Endometrial microvascular endothelial cells (primary cell): ENCODE data around the gene OSBP. TPM values are rescaled to one million over a fixed set of nuclear protein-coding genes. Genes with fewer than 3 reads are reported as not detected.
"Not testable (repeated sequence)": the region's sequence is repeated elsewhere in the genome, so short reads cannot be mapped to it uniquely, and the experiment has no call there.

ENCODE experiments used
- in situ Hi-C: cut with HindIII; loops from 2 replicates; pipeline ENCODE4 v1.10.0; 2017; ENCODE audit warnings: low sequenced_read_pairs, low pct_unique_long_range_greater_than_20kb; ENCODE audit errors: inconsistent ontology term
- total RNA-seq: library from RNA; depleted of rRNA; stranded (reverse); fragments of >200 nt; gene quantifications from one replicate; pipeline ENCODE4 v1.2.3, GENCODE V29; 2015; ENCODE audit errors: inconsistent ontology term

OSBP gene
- total RNA-seq = 19.0 TPM

- in situ Hi-C loops = no loop called here
Measured at GRCh38 chr11:59615637-59616395, at the start of gene OSBP. TSS of gene OSBP (minus strand) at chr11:59615774. CDS start at chr11:59615664, 110 bp downstream.

DNA sequence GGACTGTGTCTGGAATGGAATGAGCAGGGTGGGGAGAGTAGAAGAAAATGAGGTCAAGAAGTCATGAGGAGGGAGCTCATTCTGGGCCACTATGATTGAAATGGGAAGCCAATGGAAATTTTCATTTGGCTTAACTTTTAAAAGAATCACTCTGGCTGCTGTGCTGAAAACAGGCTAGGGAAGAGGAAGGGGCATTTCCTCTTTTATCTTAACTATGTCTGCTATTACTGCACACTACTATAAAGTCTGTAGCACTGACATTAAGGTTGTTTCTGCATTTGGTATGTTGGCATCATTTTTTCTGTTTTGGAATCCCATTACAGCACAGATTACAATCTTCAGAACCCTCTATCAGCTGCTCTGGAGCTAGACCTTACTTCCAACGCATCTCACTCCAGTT lies 45.0 kb upstream of the OSBP start:
- in situ Hi-C loops = loop anchor here (25.0 kb wide), 1 partner anchor 123 kb away; no protein-coding TSS in a partner anchor

DNA sequence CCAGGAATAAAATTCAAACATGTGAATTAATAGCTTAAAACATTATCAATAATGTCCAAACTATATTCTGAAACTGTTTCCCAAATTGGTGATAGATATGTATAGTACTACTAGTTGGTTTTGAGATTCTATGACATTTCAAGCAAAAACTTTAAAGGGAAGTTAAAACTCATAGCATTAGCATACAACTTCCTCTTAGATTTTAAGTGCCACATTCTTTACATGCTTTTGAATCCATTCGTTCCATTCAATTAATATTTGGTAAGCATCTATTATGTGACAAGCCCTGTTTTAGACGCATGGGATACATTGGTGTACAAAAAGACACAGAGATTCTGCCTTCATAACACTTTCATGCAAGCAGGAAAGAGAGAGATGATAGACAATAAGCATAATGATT lies 44.4 kb upstream of the OSBP start:
- in situ Hi-C loops = loop anchor here (25.0 kb wide), 1 partner anchor 123 kb away; no protein-coding TSS in a partner anchor

GRCh38 chr11:59658036-59658435 lies 42.5 kb upstream of the OSBP start:
- in situ Hi-C loops = loop anchor here (25.0 kb wide), 1 partner anchor 121 kb away; no protein-coding TSS in a partner anchor

GRCh38 chr11:59654893-59655292 lies 39.3 kb upstream of the OSBP start:
- in situ Hi-C loops = loop anchor here (25.0 kb wide), 1 partner anchor 118 kb away; no protein-coding TSS in a partner anchor

- in situ Hi-C loops = no loop called here
Measured at GRCh38 chr11:59647245-59647980, 31.8 kb upstream of the OSBP start.

- in situ Hi-C loops = no loop called here
Measured at GRCh38 chr11:59644528-59644927, 29.0 kb upstream of the OSBP start.

DNA sequence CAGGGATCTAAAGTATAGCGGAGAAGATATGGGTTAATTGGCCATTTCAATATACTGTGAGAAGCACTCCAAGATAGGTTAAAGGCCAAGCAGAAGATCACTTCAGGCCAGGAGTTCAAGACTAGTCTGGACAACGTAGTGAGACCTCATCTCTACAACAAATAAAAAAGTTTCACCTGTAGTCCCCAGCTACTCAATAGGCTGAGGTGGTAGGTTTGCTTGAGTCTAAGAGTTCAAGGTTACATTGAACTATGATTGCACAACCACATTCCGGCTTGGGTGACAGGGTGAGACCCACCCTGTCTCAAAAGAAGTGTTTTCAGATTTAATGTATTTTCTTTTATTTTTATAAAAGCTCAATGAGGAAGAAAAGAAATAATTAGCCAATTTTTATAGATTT lies 27.8 kb upstream of the OSBP start:
- in situ Hi-C loops = no loop called here

GRCh38 chr11:59641156-59641555 lies 25.6 kb upstream of the OSBP start:
- in situ Hi-C loops = no loop called here

GRCh38 chr11:59630493-59630892 lies 14.9 kb upstream of the OSBP start:
- in situ Hi-C loops = no loop called here

GRCh38 chr11:59629996-59630395 lies 14.4 kb upstream of the OSBP start:
- in situ Hi-C loops = no loop called here

DNA sequence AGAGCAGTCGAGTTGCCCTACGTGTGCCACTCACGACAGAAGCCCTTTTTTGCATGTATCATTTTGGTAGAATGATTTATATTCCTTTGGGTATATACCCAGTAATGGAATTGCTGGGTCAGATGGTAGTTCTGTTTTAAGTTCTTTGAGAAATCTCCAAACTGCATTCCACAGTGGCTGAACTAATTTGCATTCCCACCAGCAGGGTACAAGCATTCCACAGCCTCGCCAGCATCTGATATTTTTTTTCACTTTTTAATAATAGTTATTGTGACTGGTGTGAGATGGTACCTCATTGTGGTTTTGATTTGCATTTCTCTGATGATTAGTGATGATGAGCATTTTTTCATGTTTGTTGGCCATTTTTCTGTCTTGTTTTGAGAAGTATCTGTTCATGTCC lies 11.4 kb upstream of the OSBP start:
- in situ Hi-C loops = not testable (repeated sequence)

- in situ Hi-C loops = no loop called here
Measured at GRCh38 chr11:59625703-59626102, 10.1 kb upstream of the OSBP start.

GRCh38 chr11:59617876-59618275 lies 2.3 kb upstream of the OSBP start:
- in situ Hi-C loops = no loop called here

DNA sequence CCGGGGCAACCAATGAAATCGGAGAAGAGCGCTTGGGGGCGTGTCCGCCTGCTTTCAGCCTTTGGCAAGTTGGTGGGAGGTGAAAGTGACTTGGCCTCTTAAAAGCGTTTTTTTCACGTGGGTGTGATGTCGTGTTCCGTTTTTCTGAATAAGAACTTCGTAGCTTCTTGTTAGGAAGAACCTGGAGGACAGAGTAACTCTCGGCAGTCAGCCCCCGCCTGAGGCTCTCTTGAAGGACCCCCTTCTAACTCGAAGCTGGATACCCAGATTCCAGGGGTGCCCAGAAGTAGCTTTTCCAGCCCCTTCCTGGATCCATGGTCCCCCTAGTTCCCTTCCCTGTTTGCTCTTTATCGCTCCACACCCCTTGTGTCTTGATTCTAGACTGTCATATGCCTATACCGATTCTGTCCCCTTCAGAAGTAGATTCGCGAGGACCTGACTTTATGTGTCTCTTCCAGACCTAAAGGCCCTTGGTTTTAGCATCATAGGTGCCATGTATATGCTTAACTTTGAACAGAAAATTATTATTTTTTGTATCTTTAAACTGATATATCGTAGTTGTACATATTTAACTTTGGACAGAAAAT lies 915 bp upstream of the OSBP start:
- in situ Hi-C loops = no loop called here

DNA sequence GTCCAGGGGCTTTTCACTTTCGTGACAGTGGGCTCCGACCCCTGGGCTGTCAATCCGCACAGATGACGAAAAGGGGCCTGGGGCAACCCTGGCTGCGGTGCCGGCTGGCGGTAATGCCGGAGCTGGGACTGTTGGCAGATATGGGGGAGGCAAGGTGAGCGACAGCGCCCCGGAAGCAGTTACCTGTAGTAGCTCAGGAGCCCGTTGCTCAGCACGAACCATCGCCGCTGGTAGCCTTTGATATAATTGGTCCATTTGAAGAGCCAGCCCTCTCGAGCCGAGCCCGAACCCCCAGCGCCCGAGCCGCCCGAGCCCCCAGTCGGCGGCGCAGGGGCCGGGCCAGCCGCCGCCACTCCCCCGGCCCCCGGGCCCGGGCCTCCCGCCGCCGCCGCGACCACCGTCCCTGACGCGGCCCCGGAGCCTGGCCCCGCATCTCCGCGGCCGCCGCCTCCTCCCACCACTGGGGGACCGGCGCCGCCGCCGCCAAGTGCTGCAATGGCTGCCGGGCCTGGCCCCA lies 396 bp downstream of the OSBP start:
- in situ Hi-C loops = no loop called here

DNA sequence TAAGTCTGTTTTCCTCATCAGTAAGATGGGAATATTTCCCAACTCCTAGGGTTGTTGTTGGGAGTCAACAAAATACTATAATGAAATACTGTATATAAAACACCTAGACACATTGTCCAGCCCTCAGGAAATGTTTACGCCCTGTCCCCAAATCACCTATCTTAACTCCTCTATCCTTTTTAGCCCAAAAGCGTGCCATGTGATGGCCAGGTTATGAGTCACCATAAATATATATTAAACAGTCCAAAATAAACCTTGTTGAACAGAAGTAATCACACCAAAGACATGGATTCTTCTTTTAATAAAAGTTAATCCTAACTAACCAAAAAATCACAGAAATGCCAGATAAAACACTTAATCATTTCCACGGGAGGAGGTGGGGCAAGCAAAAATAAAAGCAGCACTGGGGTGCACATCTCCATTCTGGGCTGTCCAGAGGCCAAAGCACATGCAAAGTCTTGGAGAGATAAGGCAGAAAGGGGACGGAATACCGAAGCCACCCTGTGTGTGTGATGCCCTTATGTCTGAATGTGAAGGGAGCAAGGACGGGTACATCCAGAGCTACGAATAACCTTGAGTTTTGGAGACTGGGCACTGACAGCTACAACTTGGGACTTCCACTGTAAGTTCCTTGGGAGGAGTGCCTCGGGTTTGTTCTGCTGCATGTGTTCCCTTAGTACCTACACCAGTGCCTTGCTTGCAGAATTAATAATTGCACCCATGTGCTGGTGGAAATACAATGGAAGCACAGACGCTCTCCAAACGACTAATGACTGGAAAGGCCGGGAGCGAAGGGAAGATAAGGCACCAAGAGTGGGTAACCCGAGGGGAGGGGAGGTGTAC lies 1.1 kb downstream of the OSBP start:
- in situ Hi-C loops = no loop called here
